ENCODE results near the gene DNAJB1. TPM values are rescaled to one million over a fixed set of nuclear protein-coding genes. Genes with fewer than 3 reads are reported as not detected.

Gene DNAJB1
- total and polyA plus RNA-seq, 2 of the 4 experiments (the other 2 are of a cell fraction): 88.2 to 95.4 TPM

- no peak for TF ChIP-seq POLR2A (IDR thresholded peaks at IDR 0.05; ENCODE audit: low read depth, low read length)
Observed at GRCh38 chr19:14472202-14472938, 45.8 kb downstream of the DNAJB1 start (continued).

GRCh38 chr19:14471436-14472187 lies 46.6 kb downstream of the DNAJB1 start:
- Histone ChIP-seq H3K36me3 (ENCODE audit: control insufficient read depth, insufficient read depth, low read length) (peaks cover 26% of the 10 kb centered on the region), H3K27ac (ENCODE audit: insufficient read depth, low read length) (no peak overlapping the region), H2BK15ac (ENCODE audit: low read depth, low read length) (no peak overlapping the region), H2AFZ (replicated peaks; ENCODE audit: low read length, poor library complexity) (peak overlapping the region; percentile 76), H4K20me1 (ENCODE audit: insufficient read depth, low read length) (peaks cover 7% of the 10 kb centered on the region; the same call in 1 of the 2 replicates), H3K9ac (ENCODE audit: low read depth, low read length) (no peak overlapping the region), H3K18ac (ENCODE audit: low read depth, low read length) (no peak overlapping the region), H2BK20ac (ENCODE audit: low read depth, low read length) (no peak overlapping the region), H3K23ac (ENCODE audit: low read depth, low read length) (no peak overlapping the region), H3K4me1 (ENCODE audit: control insufficient read depth, insufficient read depth, low read length) (peaks cover 18% of the 10 kb centered on the region), H3K4me3 (ENCODE audit: insufficient read depth, low read depth, low read length) (no peak overlapping the region), H3K9me1 (ENCODE audit: insufficient read depth, low read length) (0 out of 2 replicates have a peak, but pooled peaks cover 5% of the 10 kb centered on the region), H3K79me1 (ENCODE audit: low read depth in 1 of 2, low read length in 2 of 2) (peaks cover 0 to 18% of the 10 kb centered on the region in 2 experiments; a peak in 1 of 4 replicates), H2BK120ac (ENCODE audit: low read depth, low read length) (no peak overlapping the region), H2BK5ac (ENCODE audit: low read depth, low read length, poor library complexity, severe bottlenecking) (no peak overlapping the region), H3K14ac (replicated peaks; ENCODE audit: low read depth, low read length) (no peak overlapping the region), H2AK5ac (ENCODE audit: low read depth, low read length) (no peak overlapping the region), H3K4me2 (ENCODE audit: low read depth, low read length) (no peak overlapping the region), H4K8ac (ENCODE audit: low read depth in 2 of 2, low read length in 2 of 2) (no peak overlapping the region), H4K91ac (ENCODE audit: insufficient read depth, low read depth, low read length) (no peak overlapping the region), H2AK9ac (replicated peaks; ENCODE audit: low read depth, low read length, poor library complexity) (peak overlapping the region; percentile 55), H3K56ac (ENCODE audit: extremely low read depth, insufficient read depth, low read length) (no peak overlapping the region), H3K4ac (ENCODE audit: low read depth, low read length) (no peak overlapping the region), H4K5ac (ENCODE audit: low read depth, low read length) (no peak overlapping the region), H3K9me3 (ENCODE audit: control insufficient read depth, insufficient read depth, low read length) (no peaks in the 10 kb centered on the region), H3K27me3 (ENCODE audit: control insufficient read depth, insufficient read depth, low read length) (no peaks in the 10 kb centered on the region)
- 89% methylated on average over 8 of the region's 46 CpGs; no CpG with 5 or more reads in 1 of the 2 experiments for WGBS, 2 experiments (ENCODE audit: extremely low coverage in 2 of 2, insufficient read length in 1 of 2)
- POLR2A ChIA-PET (ENCODE audit: unreplicated experiment): no interaction called here
- no peak for ATAC-seq (ENCODE audit: low read depth)
- CTCF ChIA-PET: no interaction called here
- intact Hi-C loops (cut with micrococcal nuclease) (no loop called here), in situ Hi-C loops (cut with MboI; ENCODE audit: low sequenced_read_pairs) (loop anchor here (10.0 kb wide), 1 partner anchor 587 kb away; no protein-coding TSS in a partner anchor), dilution Hi-C loops (cut with HindIII; ENCODE audit: low sequenced_read_pairs, unreplicated experiment) (no loop called here)
- BruUV-seq (replicated peaks): no TSS peak
- TF ChIP-seq POLR2A (IDR thresholded peaks at IDR 0.05; ENCODE audit: low read depth, low read length): no peak
- TF ChIP-seq USF2 (IDR thresholded peaks at IDR 0.05; ENCODE audit: low read depth, low read length): no peak
- TF ChIP-seq MXI1 (IDR thresholded peaks at IDR 0.05; ENCODE audit: borderline replicate concordance, low read depth, low read length): no peak
- TF ChIP-seq SMC3 (IDR thresholded peaks at IDR 0.05; ENCODE audit: low read depth, low read length): no peak
- TF ChIP-seq CHD1 (IDR thresholded peaks at IDR 0.05; ENCODE audit: low read depth, low read length): no peak
- TF ChIP-seq MAZ (IDR thresholded peaks at IDR 0.05; ENCODE audit: borderline replicate concordance, low read depth, low read length): no peak
- no peak for TF ChIP-seq CTCF (conservative IDR thresholded peaks at IDR 0.05; ENCODE audit: low read depth, low read length)
- TF ChIP-seq FOS (IDR thresholded peaks at IDR 0.05; ENCODE audit: low read depth, low read length): no peak
- TF ChIP-seq CEBPB (IDR thresholded peaks at IDR 0.05; ENCODE audit: low read depth, low read length): no peak
- no peak for TF ChIP-seq RCOR1 (IDR thresholded peaks at IDR 0.05; ENCODE audit: insufficient replicate concordance, low read length)
- no peak for TF ChIP-seq RFX5 (IDR thresholded peaks at IDR 0.05; ENCODE audit: low read depth, low read length)
- no peak for TF ChIP-seq MAFK (IDR thresholded peaks at IDR 0.05; ENCODE audit: low read depth, low read length)
- TF ChIP-seq RAD21 (IDR thresholded peaks at IDR 0.05; ENCODE audit: low read length): no peak
- no peak for DNase-seq

All from IMR-90 (cell line).